H1 (cell line): ENCODE data around the gene MTHFD1. TPM values are rescaled to one million over a fixed set of nuclear protein-coding genes. Genes with fewer than 3 reads are reported as not detected.

Experiments used
- CTCF ChIA-PET: fragments of 300-600 bp; sonication (Branson Sonifier 250); formaldehyde crosslinking; loops from one replicate; lab custom pipeline; 2021; ENCODE audit not compliant: partially characterized antibody; lab: Charles Lee
- POLR2A ChIA-PET: fragments of 300-600 bp; sonication (Branson Sonifier 250); formaldehyde crosslinking; loops from one replicate; lab custom pipeline; 2021; ENCODE audit warnings: inconsistent platforms; ENCODE audit not compliant: partially characterized antibody; lab: Charles Lee
- DNase-seq, 2 experiments: peaks; one replicate each; pipeline versions ENCODE4 v3.0.0 to v3.0.0-alpha.2; 2010 to 2022; ENCODE audit warnings: low spot score in 2 of 2, low read depth in 1 of 2, mixed read lengths in 1 of 2
- FAIRE-seq: peaks from 2 replicates; lab custom pipeline; 2011; peaks lifted over from hg19 to GRCh38; lab: Jason Lieb, UNC
- H2AFZ ChIP-seq: 2 replicates; pipeline ENCODE4 v1.8.1; 2012; ENCODE audit warnings: low read length, inconsistent platforms
- H2AK5ac ChIP-seq: 2 replicates; pipeline ENCODE4 v1.6.1; 2013; ENCODE audit warnings: low read depth, low read length
- H2BK120ac ChIP-seq: replicated peaks from 2 replicates; pipeline ENCODE3; 2013; ENCODE audit warnings: low read depth, low read length, inconsistent platforms
- H2BK12ac ChIP-seq: 2 replicates; pipeline ENCODE4 v1.6.1; 2013; ENCODE audit warnings: low read depth, low read length
- H2BK15ac ChIP-seq: 2 replicates; pipeline ENCODE4 v1.6.1; 2013; ENCODE audit warnings: low read length
- H2BK20ac ChIP-seq: 2 replicates; pipeline ENCODE4 v1.6.1; 2013; ENCODE audit warnings: low read length
- H2BK5ac ChIP-seq: 2 replicates; pipeline ENCODE4 v1.6.1; 2013; ENCODE audit warnings: low read depth, low read length
- H3K14ac ChIP-seq: 2 replicates; pipeline ENCODE4 v1.6.1; 2013; ENCODE audit warnings: inconsistent platforms; ENCODE audit not compliant: insufficient read length
- H3K18ac ChIP-seq: 2 replicates; pipeline ENCODE4 v1.6.1; 2013; ENCODE audit warnings: low read length; ENCODE audit errors: extremely low read depth
- H3K23ac ChIP-seq: 2 replicates; pipeline ENCODE4 v1.6.1; 2013; ENCODE audit warnings: inconsistent platforms; ENCODE audit not compliant: insufficient read length
- H3K23me2 ChIP-seq: 2 replicates; pipeline ENCODE4 v1.6.1; 2013; ENCODE audit warnings: low read depth, low read length
- H3K27ac ChIP-seq: 2 replicates; pipeline ENCODE4 v1.6.1; 2011; ENCODE audit warnings: low read depth, low read length, inconsistent platforms
- H3K27me3 ChIP-seq, 4 experiments: replicated peaks in 1 of 4; 1 replicate in 1 of 4; 2 replicates in 3 of 4; pipeline versions ENCODE4 v1.6.1 to v1.8.1; 2011 to 2013; ENCODE audit warnings: low read length in 3 of 4, mild to moderate bottlenecking in 3 of 4, inconsistent platforms in 2 of 4, mixed read lengths in 2 of 4, moderate library complexity in 1 of 4; ENCODE audit not compliant: control insufficient read depth in 3 of 4, insufficient read depth in 3 of 4; ENCODE audit errors: extremely low read depth in 1 of 4
- H3K36me3 ChIP-seq, 4 experiments: 2 replicates each; pipeline versions ENCODE4 v1.6.1 to v1.8.1; 2011 to 2013; ENCODE audit warnings: mild to moderate bottlenecking in 4 of 4, low read length in 3 of 4, moderate library complexity in 2 of 4, control low read depth in 1 of 4, inconsistent platforms in 1 of 4; ENCODE audit not compliant: insufficient read depth in 4 of 4, control insufficient read depth in 2 of 4
- H3K4ac ChIP-seq: replicated peaks from 2 replicates; pipeline ENCODE3; 2013; ENCODE audit warnings: low read length, low read depth, mixed read lengths, inconsistent platforms; ENCODE audit not compliant: insufficient read length
- H3K4me1 ChIP-seq, 4 experiments: replicated peaks in 1 of 4; 1 replicate in 1 of 4; 2 replicates in 3 of 4; pipeline versions ENCODE4 v1.6.1 to v1.8.1; 2011 to 2013; ENCODE audit warnings: low read length in 3 of 4, inconsistent platforms in 2 of 4, mixed read lengths in 1 of 4; ENCODE audit not compliant: insufficient read depth in 4 of 4, control insufficient read depth in 3 of 4
- H3K4me2 ChIP-seq, 2 experiments: 2 replicates each; pipeline versions ENCODE4 v1.6.1 to v1.8.1; 2011 to 2013; ENCODE audit warnings: low read depth in 2 of 2, low read length in 2 of 2, control low read depth in 1 of 2, inconsistent platforms in 1 of 2, mild to moderate bottlenecking in 1 of 2; ENCODE audit not compliant: insufficient read depth in 1 of 2
- H3K4me3 ChIP-seq, 4 experiments: fragments of 200-600, 300-600 bp in 1 of 4; sonication (generic), shearing (Covaris generic), sonication (Bioruptor Twin) in 1 of 4; 2 replicates each; pipeline versions ENCODE4 v1.5.1 to v1.8.1; 2011 to 2016; ENCODE audit warnings: low read length in 4 of 4, low read depth in 3 of 4, control low read depth in 2 of 4, inconsistent platforms in 2 of 4, mild to moderate bottlenecking in 2 of 4, mixed read lengths in 1 of 4, moderate library complexity in 1 of 4; ENCODE audit not compliant: insufficient read depth in 2 of 4; ENCODE audit errors: extremely low read depth in 1 of 4
- H3K56ac ChIP-seq: replicated peaks from 2 replicates; pipeline ENCODE3; 2013; ENCODE audit warnings: low read depth, mild to moderate bottlenecking, mixed read lengths, low read length, inconsistent platforms; ENCODE audit not compliant: insufficient read length
- H3K79me1 ChIP-seq: 2 replicates; pipeline ENCODE4 v1.6.1; 2013; ENCODE audit warnings: low read depth, low read length, control low read depth
- H3K79me2 ChIP-seq, 2 experiments: 2 replicates each; pipeline versions ENCODE4 v1.6.1 to v1.8.1; 2012 to 2013; ENCODE audit warnings: low read length in 2 of 2, mild to moderate bottlenecking in 2 of 2, inconsistent platforms in 1 of 2; ENCODE audit not compliant: insufficient read depth in 2 of 2, control insufficient read depth in 1 of 2
- H3K9ac ChIP-seq, 4 experiments: replicated peaks in 1 of 4; 1 replicate in 1 of 4; 2 replicates in 3 of 4; pipeline versions ENCODE4 v1.6.1 to v1.8.1; 2011 to 2013; ENCODE audit warnings: low read depth in 3 of 4, low read length in 3 of 4, control low read depth in 2 of 4, mild to moderate bottlenecking in 2 of 4, moderate library complexity in 2 of 4, inconsistent platforms in 1 of 4; ENCODE audit errors: extremely low read depth in 1 of 4
- H3K9me3 ChIP-seq, 2 experiments: 2 replicates each; pipeline versions ENCODE4 v1.6.1 to v1.8.1; 2012 to 2013; ENCODE audit warnings: mild to moderate bottlenecking in 2 of 2, moderate library complexity in 2 of 2, control low read depth in 1 of 2, inconsistent platforms in 1 of 2, low read depth in 1 of 2, low read length in 1 of 2, mixed read lengths in 1 of 2; ENCODE audit not compliant: insufficient read depth in 2 of 2
- H4K20me1 ChIP-seq, 2 experiments: replicated peaks in 1 of 2; 2 replicates each; pipeline versions ENCODE3 to v1.8.1; 2011 to 2013; ENCODE audit warnings: inconsistent platforms in 2 of 2, low read length in 2 of 2, mild to moderate bottlenecking in 1 of 2; ENCODE audit not compliant: insufficient read depth in 2 of 2, control insufficient read depth in 1 of 2
- H4K5ac ChIP-seq: 2 replicates; pipeline ENCODE4 v1.6.1; 2013; ENCODE audit warnings: low read length, low read depth, mixed read lengths, inconsistent platforms; ENCODE audit not compliant: insufficient read length
- H4K8ac ChIP-seq: 2 replicates; pipeline ENCODE4 v1.8.0; 2013; ENCODE audit warnings: mild to moderate bottlenecking, moderate library complexity, low read length, inconsistent platforms; ENCODE audit not compliant: insufficient read depth; ENCODE audit errors: extremely low read depth
- H4K91ac ChIP-seq: replicated peaks from 2 replicates; pipeline ENCODE3; 2013; ENCODE audit warnings: low read length, mixed read lengths, inconsistent platforms; ENCODE audit not compliant: insufficient read length
- CHD2 ChIP-seq: IDR thresholded peaks from 2 replicates; pipeline ENCODE4 v1.6.1; 2012; ENCODE audit warnings: low read length, improper control_type of control experiment
- JUND ChIP-seq: IDR thresholded peaks from 2 replicates; pipeline ENCODE4 v1.6.1; 2011; ENCODE audit warnings: mild to moderate bottlenecking, improper control_type of control experiment, low read length
- RBBP5 ChIP-seq: IDR thresholded peaks from 2 replicates; pipeline ENCODE4 v1.7.1; 2012; ENCODE audit warnings: low read depth, mild to moderate bottlenecking, inconsistent platforms, low read length, moderate library complexity, borderline replicate concordance
- SRF ChIP-seq: IDR thresholded peaks from 2 replicates; pipeline ENCODE4 v1.6.1; 2011; ENCODE audit warnings: mild to moderate bottlenecking, low read depth, low read length, moderate library complexity
- TBP ChIP-seq: IDR thresholded peaks from 2 replicates; pipeline ENCODE4 v1.6.1; 2011; ENCODE audit warnings: low read depth, low read length, improper control_type of control experiment
- ZNF274 ChIP-seq: IDR thresholded peaks from 2 replicates; pipeline ENCODE4 v1.7.0; 2012; ENCODE audit warnings: low read length, borderline replicate concordance; ENCODE audit errors: extremely low read depth
- WGBS, 2 experiments: shearing (Covaris generic) in 1 of 2; methylation state at CpG; one replicate each; pipeline versions ENCODE4 v1.1.6 to v1.1.7; 2013 to 2015; ENCODE audit warnings: low lambda C conversion rate in 2 of 2, mixed read lengths in 2 of 2, inconsistent platforms in 1 of 2, low coverage in 1 of 2, missing lambda C conversion rate in 1 of 2; ENCODE audit not compliant: insufficient replicate concordance in 2 of 2, insufficient coverage in 1 of 2, insufficient read length in 1 of 2; ENCODE audit errors: extremely low coverage in 1 of 2, missing lambda C conversion rate in 1 of 2; 5-methylcytosine and 5-hydroxymethylcytosine counted together
- polyA plus RNA-seq, 7 experiments: library from polyadenylated mRNA; depleted of rRNA in 3 of 7; stranded (reverse) in 5 of 7; unstranded in 2 of 7; fragments of >200 nt in 5 of 7; fragments of 200-250 nt in 2 of 7; gene quantifications; 1 replicate in 5 of 7; 2 replicates in 1 of 7; 4 replicates in 1 of 7; pipeline versions ENCODE4 v1.2.1 to v1.2.3, GENCODE V29; 2011 to 2013; ENCODE audit warnings: missing spikeins in 2 of 7, mixed read lengths in 2 of 7
- total RNA-seq: library from RNA; stranded (reverse); fragmentation: NEBNext Ultra II Directional; extraction: Animal tissue kit (Norgen Biotek cat#: 25700); gene quantifications from 2 replicates; pipeline ENCODE4 v1.2.1, GENCODE V29; 2021

MTHFD1 gene
- total and polyA plus RNA-seq, 2 of the 8 experiments (the other 6 are each of a cell fraction or from before 2014, with no cell fraction given): 79.7 to 332 TPM

GRCh38 chr14:64394977-64395633 lies 7.0 kb downstream of the MTHFD1 start:
- Histone ChIP-seq H3K18ac (no peak overlapping the region), H2AK5ac (no peak overlapping the region), H3K4me1 (peaks cover 6 to 25% (median 17%) of the 10 kb centered on the region in 4 experiments), H2BK15ac (peak overlapping the region; percentile 84; the same call in 1 of the 2 replicates), H3K14ac (no peak overlapping the region), H3K79me2 (peaks cover 34 to 84% of the 10 kb centered on the region in 2 experiments), H4K91ac (no peak overlapping the region), H4K5ac (no peak overlapping the region), H3K9me3 (no peaks in the 10 kb centered on the region), H3K9ac (no peak overlapping the region; a peak in 1 of 7 replicates), H3K36me3 (peaks cover 0 to 6% (median 1%) of the 10 kb centered on the region in 4 experiments; a peak in 3 of 8 replicates), H4K8ac (no peak overlapping the region), H4K20me1 (peaks cover 8 to 19% of the 10 kb centered on the region in 2 experiments), H3K4me3 (no peak overlapping the region), H3K27ac (no peak overlapping the region), H3K4me2 (no peak overlapping the region), H2BK120ac (no peak overlapping the region), H3K79me1 (peaks cover 13% of the 10 kb centered on the region), H3K4ac (no peak overlapping the region), H2BK12ac (no peak overlapping the region), H3K27me3 (no peaks in the 10 kb centered on the region), H2BK5ac (peak overlapping the region; percentile 55; the same call in 1 of the 2 replicates), H3K23ac (no peak overlapping the region), H3K56ac (no peak overlapping the region), H2BK20ac (no peak overlapping the region), H3K23me2 (no peaks in the 10 kb centered on the region), H2AFZ (no peak overlapping the region)
- FAIRE-seq (no peak), DNase-seq (no peak)
- no peak for TF ChIP-seq RBBP5
- no peak for TF ChIP-seq SRF
- no peak for TF ChIP-seq CHD2
- TF ChIP-seq JUND: no peak
- no peak for TF ChIP-seq ZNF274
- TF ChIP-seq TBP: no peak
- POLR2A ChIA-PET: interaction anchor here (0.5 to 4.7 kb wide), 8 partner anchors 9 to 578 kb away, joined by 3 to 30 read pairs (median 6); partner anchors contain the start of gene MTHFD1
- 89% methylated on average over 4 of the region's 4 CpGs; no CpG with 5 or more reads in 1 of the 2 experiments for WGBS, 2 experiments
- CTCF ChIA-PET: interaction anchor here (0.9 to 2.9 kb wide), 6 partner anchors 24 to 71 kb away, joined by 3 to 8 read pairs (median 4); no protein-coding TSS in a partner anchor
